Naive thymus-derived CD4-positive, alpha-beta T cell (primary cell): ENCODE measurements around the gene DIS3L2. TPM values are rescaled to one million over a fixed set of nuclear protein-coding genes. Genes with fewer than 3 reads are reported as not detected.
A peak's percentile ranks its signal among the peaks of the same experiment; 100 is the strongest.

ENCODE experiments used
- ATAC-seq: fragments of 150-1000 bp; cut with Tn5 transposase; 2 replicates; pipeline ENCODE4 v1.10.0; 2021; ENCODE audit warnings: mild to moderate bottlenecking, moderate library complexity
- CTCF ChIA-PET: fragments of 350-600 bp; sonication (Branson Sonifier 250); formaldehyde crosslinking; loops from one replicate; lab custom pipeline; 2021; ENCODE audit warnings: antibody characterized with exemption; lab: Charles Lee
- POLR2A ChIA-PET: fragments of 350-600 bp; sonication (Branson Sonifier 250); formaldehyde crosslinking; loops from one replicate; lab custom pipeline; 2021; ENCODE audit warnings: antibody characterized with exemption, inconsistent platforms; lab: Charles Lee
- DNase-seq, 9 donors: peaks; one replicate each; pipeline versions ENCODE4 v3.0.0 to v3.0.0-alpha.2; 2020 to 2022; ENCODE audit warnings: mixed read lengths in 1 of 9
- H3K27ac ChIP-seq: one replicate; pipeline ENCODE4 v1.7.0; 2013; ENCODE audit warnings: mild to moderate bottlenecking, low read depth, low read length, moderate library complexity
- H3K27me3 ChIP-seq, 2 donors: one replicate each; pipeline ENCODE4 v1.7.0; 2013; ENCODE audit warnings: low read length in 2 of 2, mild to moderate bottlenecking in 2 of 2, moderate library complexity in 2 of 2; ENCODE audit not compliant: control insufficient read depth in 2 of 2, insufficient read depth in 2 of 2
- H3K36me3 ChIP-seq, 3 experiments: 1 replicate in 2 of 3; 2 replicates in 1 of 3; pipeline ENCODE4 v1.7.0; 2013; ENCODE audit warnings: low read length in 3 of 3, mild to moderate bottlenecking in 3 of 3, moderate library complexity in 1 of 3; ENCODE audit not compliant: insufficient read depth in 3 of 3, control insufficient read depth in 2 of 3
- H3K4me1 ChIP-seq, 2 donors: one replicate each; pipeline ENCODE4 v1.7.0; 2013; ENCODE audit warnings: low read length in 2 of 2, mild to moderate bottlenecking in 2 of 2, moderate library complexity in 1 of 2; ENCODE audit not compliant: control insufficient read depth in 2 of 2, insufficient read depth in 2 of 2
- H3K4me3 ChIP-seq: 2 replicates; pipeline ENCODE4 v1.7.0; 2013; ENCODE audit warnings: mild to moderate bottlenecking, low read length
- H3K9me3 ChIP-seq, 3 experiments: 1 replicate in 2 of 3; 2 replicates in 1 of 3; pipeline ENCODE4 v1.7.0; 2013; ENCODE audit warnings: low read length in 3 of 3; ENCODE audit not compliant: control insufficient read depth in 2 of 3
- H3K27ac Mint-ChIP-seq, 9 donors: one replicate each; pipeline ENCODE4 v1.8.0; 2020 to 2022; ENCODE audit warnings: mixed read lengths in 9 of 9, mild to moderate bottlenecking in 8 of 9, moderate library complexity in 5 of 9, inconsistent platforms in 2 of 9
- H3K27me3 Mint-ChIP-seq, 5 donors: one replicate each; pipeline ENCODE4 v1.8.0; 2021 to 2022; ENCODE audit warnings: mixed read lengths in 5 of 5, mild to moderate bottlenecking in 1 of 5
- H3K36me3 Mint-ChIP-seq, 5 donors: one replicate each; pipeline ENCODE4 v1.8.0; 2020 to 2022; ENCODE audit warnings: mixed read lengths in 5 of 5, mild to moderate bottlenecking in 3 of 5, inconsistent platforms in 1 of 5
- H3K4me1 Mint-ChIP-seq, 7 donors: one replicate each; pipeline ENCODE4 v1.8.0; 2020 to 2022; ENCODE audit warnings: mixed read lengths in 7 of 7, mild to moderate bottlenecking in 3 of 7, inconsistent platforms in 1 of 7
- H3K4me3 Mint-ChIP-seq, 10 donors: one replicate each; pipeline ENCODE4 v1.8.0; 2020 to 2022; ENCODE audit warnings: mild to moderate bottlenecking in 10 of 10, mixed read lengths in 10 of 10, moderate library complexity in 6 of 10, inconsistent platforms in 2 of 10
- H3K9me3 Mint-ChIP-seq, 11 donors: one replicate each; pipeline ENCODE4 v1.8.0; 2020 to 2022; ENCODE audit warnings: mixed read lengths in 11 of 11, mild to moderate bottlenecking in 4 of 11, inconsistent platforms in 1 of 11, moderate library complexity in 1 of 11
- intact Hi-C, 2 donors: fragments of 100-400 bp; cut with micrococcal nuclease; formaldehyde crosslinking; loops; one replicate each; pipeline ENCODE4 v1.15.1; 2023
- polyA plus RNA-seq, 2 donors: library from polyadenylated mRNA; unstranded; fragments of 300-500 nt; fragmentation: Illumina TruSeq; gene quantifications; one replicate each; pipeline ENCODE4 v1.2.3, GENCODE V29; 2021
- total RNA-seq, 6 experiments: library from RNA in 5 of 6; stranded (reverse) in 5 of 6; gene quantifications; 1 replicate in 5 of 6; 2 replicates in 1 of 6; pipeline ENCODE4 v1.2.3 and lab custom pipeline; 2021 to 2026

The DIS3L2 gene
- total and polyA plus RNA-seq, 7 experiments from 2014 or later, result 17.9 to 78.4 (median 59.7) TPM

- POLR2A ChIA-PET, result no interaction called here
- CTCF ChIA-PET, result no interaction called here
- intact Hi-C loops, result loop anchor here in 1 of 2 donors (1.0 to 10.0 kb wide), 2 partner anchors 95 to 304 kb away; partner anchors contain the start of gene NPPC
Measured at GRCh38 chr2:232229911-232230310, 268.4 kb downstream of the DIS3L2 start.

GRCh38 chr2:232230560-232230959 is 269.0 kb downstream of the DIS3L2 start:
- peaks cover 12 to 39% (median 24%) of the 10 kb centered on the region in 7 donors for H3K4me1 Mint-ChIP-seq
- no peak overlapping the region for H3K4me3 ChIP-seq
- H3K27ac Mint-ChIP-seq, result peak overlapping the region in 1 of 9 donors; percentile 39
- peaks cover 0 to 34% (median 0%) of the 10 kb centered on the region in 5 donors for H3K36me3 Mint-ChIP-seq
- H3K27ac ChIP-seq, result no peak overlapping the region
- H3K4me3 Mint-ChIP-seq, result no peak overlapping the region
- H3K9me3 Mint-ChIP-seq, result no peaks in the 10 kb centered on the region
- ChIA-PET CTCF (no interaction called here), POLR2A (no interaction called here)
- intact Hi-C loops, result loop anchor here in 1 of 2 donors (1.0 to 10.0 kb wide), 2 partner anchors 94 to 304 kb away; partner anchors contain the start of gene NPPC
- H3K9me3 ChIP-seq, result no peaks in the 10 kb centered on the region
- ATAC-seq, result no peak
- no peaks in the 10 kb centered on the region for H3K27me3 ChIP-seq
- H3K36me3 ChIP-seq, result peaks cover 0 to 4% (median 0%) of the 10 kb centered on the region in 3 experiments
- no peak for DNase-seq
- no peaks in the 10 kb centered on the region for H3K27me3 Mint-ChIP-seq
- no peaks in the 10 kb centered on the region for H3K4me1 ChIP-seq

More at GRCh38 chr2:232229911-232230310, 268.4 kb downstream of the DIS3L2 start:
- H3K27me3 Mint-ChIP-seq, result no peaks in the 10 kb centered on the region
- no peaks in the 10 kb centered on the region for H3K9me3 Mint-ChIP-seq
- no peaks in the 10 kb centered on the region for H3K4me1 ChIP-seq
- H3K27ac Mint-ChIP-seq, result no peak overlapping the region
- no peaks in the 10 kb centered on the region for H3K9me3 ChIP-seq
- ATAC-seq (no peak), DNase-seq (no peak)
- H3K27me3 ChIP-seq, result no peaks in the 10 kb centered on the region
- no peak overlapping the region for H3K4me3 Mint-ChIP-seq
- H3K36me3 ChIP-seq, result peaks cover 0 to 4% (median 0%) of the 10 kb centered on the region in 3 experiments
- H3K4me1 Mint-ChIP-seq, result peaks cover 12 to 34% (median 21%) of the 10 kb centered on the region in 7 donors
- H3K36me3 Mint-ChIP-seq, result peaks cover 0 to 34% (median 0%) of the 10 kb centered on the region in 5 donors
- no peak overlapping the region for H3K4me3 ChIP-seq
- H3K27ac ChIP-seq, result no peak overlapping the region

- peak overlapping the region in 1 of 9 donors; percentile 84 for H3K27ac Mint-ChIP-seq
- H3K4me3 Mint-ChIP-seq, result no peak overlapping the region
- no peaks in the 10 kb centered on the region for H3K9me3 ChIP-seq
- no peak overlapping the region for H3K27ac ChIP-seq
- H3K36me3 Mint-ChIP-seq, result peaks cover 0 to 25% (median 0%) of the 10 kb centered on the region in 5 donors
- DNase-seq, result no peak
- no peaks in the 10 kb centered on the region for H3K27me3 Mint-ChIP-seq
- H3K4me3 ChIP-seq, result no peak overlapping the region
- no peak for ATAC-seq
- POLR2A ChIA-PET, result no interaction called here
- intact Hi-C loops, result loop anchor here in 1 of 2 donors (10.0 kb wide), 1 partner anchor 93 kb away; no protein-coding TSS in a partner anchor
- no peaks in the 10 kb centered on the region for H3K27me3 ChIP-seq
- no peaks in the 10 kb centered on the region for H3K4me1 ChIP-seq
- CTCF ChIA-PET, result no interaction called here
- H3K9me3 Mint-ChIP-seq, result no peaks in the 10 kb centered on the region
- H3K36me3 ChIP-seq, result peaks cover 0 to 4% (median 0%) of the 10 kb centered on the region in 3 experiments
- H3K4me1 Mint-ChIP-seq, result peaks cover 12 to 49% (median 34%) of the 10 kb centered on the region in 7 donors
Measured at GRCh38 chr2:232231554-232231953, 270.0 kb downstream of the DIS3L2 start.

- no peak overlapping the region for H3K4me3 ChIP-seq
- CTCF ChIA-PET, result no interaction called here
- peaks cover 0 to 28% (median 4%) of the 10 kb centered on the region in 5 donors for H3K36me3 Mint-ChIP-seq
- DNase-seq (no peak), ATAC-seq (no peak)
- intact Hi-C loops, result loop anchor here in 1 of 2 donors (10.0 kb wide), 1 partner anchor 92 kb away; no protein-coding TSS in a partner anchor
- peaks cover 0 to 4% (median 0%) of the 10 kb centered on the region in 3 experiments for H3K36me3 ChIP-seq
- no peak overlapping the region for H3K4me3 Mint-ChIP-seq
- H3K27me3 ChIP-seq, result no peaks in the 10 kb centered on the region
- no peaks in the 10 kb centered on the region for H3K9me3 ChIP-seq
- POLR2A ChIA-PET, result no interaction called here
- no peak overlapping the region for H3K27ac ChIP-seq
- H3K9me3 Mint-ChIP-seq, result no peaks in the 10 kb centered on the region
- H3K27me3 Mint-ChIP-seq, result no peaks in the 10 kb centered on the region
- H3K4me1 Mint-ChIP-seq, result peaks cover 21 to 60% (median 45%) of the 10 kb centered on the region in 7 donors
- no peak overlapping the region for H3K27ac Mint-ChIP-seq
- H3K4me1 ChIP-seq, result peaks cover 0 to 7% of the 10 kb centered on the region in 2 donors
Measured at GRCh38 chr2:232232915-232233314, 271.4 kb downstream of the DIS3L2 start.

GRCh38 chr2:232234922-232235615 is 273.6 kb downstream of the DIS3L2 start:
- H3K4me3 Mint-ChIP-seq, result no peak overlapping the region
- H3K4me1 ChIP-seq, result peaks cover 0 to 7% of the 10 kb centered on the region in 2 donors
- H3K27ac Mint-ChIP-seq, result peak overlapping the region in 2 of 9 donors; percentile 30 to 49
- no peak for DNase-seq
- peaks cover 5 to 40% (median 14%) of the 10 kb centered on the region in 5 donors for H3K36me3 Mint-ChIP-seq
- no peak overlapping the region for H3K27ac ChIP-seq
- ChIA-PET CTCF (interaction anchor here (1.0 kb wide), 1 partner anchor 91 kb away, joined by 3 read pairs; no protein-coding TSS in a partner anchor), POLR2A (no interaction called here)
- no peaks in the 10 kb centered on the region for H3K27me3 Mint-ChIP-seq
- H3K27me3 ChIP-seq, result no peaks in the 10 kb centered on the region
- intact Hi-C loops, result loop anchor here in 1 of 2 donors (10.0 kb wide), 1 partner anchor 90 kb away; no protein-coding TSS in a partner anchor
- no peak for ATAC-seq
- H3K4me3 ChIP-seq, result no peak overlapping the region
- H3K36me3 ChIP-seq, result peaks cover 0 to 8% (median 0%) of the 10 kb centered on the region in 3 experiments
- H3K9me3 Mint-ChIP-seq, result no peaks in the 10 kb centered on the region
- no peaks in the 10 kb centered on the region for H3K9me3 ChIP-seq
- peaks cover 21 to 67% (median 54%) of the 10 kb centered on the region in 7 donors for H3K4me1 Mint-ChIP-seq

- peaks cover 18 to 64% (median 50%) of the 10 kb centered on the region in 7 donors for H3K4me1 Mint-ChIP-seq
- H3K4me3 ChIP-seq, result no peak overlapping the region
Measured at GRCh38 chr2:232235716-232236115, 274.2 kb downstream of the DIS3L2 start.

More at GRCh38 chr2:232235716-232236115, 274.2 kb downstream of the DIS3L2 start:
- H3K27me3 ChIP-seq, result no peaks in the 10 kb centered on the region
- Mint-ChIP-seq H3K27me3 (no peaks in the 10 kb centered on the region), H3K36me3 (peaks cover 7 to 42% (median 14%) of the 10 kb centered on the region in 5 donors), H3K4me3 (no peak overlapping the region), H3K27ac (peak overlapping the region in 1 of 9 donors; percentile 15), H3K9me3 (no peaks in the 10 kb centered on the region)
- DNase-seq (no peak), ATAC-seq (no peak)
- ChIA-PET POLR2A (no interaction called here), CTCF (no interaction called here)
- H3K9me3 ChIP-seq, result no peaks in the 10 kb centered on the region
- intact Hi-C loops, result loop anchor here in 1 of 2 donors (10.0 kb wide), 1 partner anchor 89 kb away; no protein-coding TSS in a partner anchor
- peaks cover 0 to 11% (median 0%) of the 10 kb centered on the region in 3 experiments for H3K36me3 ChIP-seq
- no peak overlapping the region for H3K27ac ChIP-seq
- H3K4me1 ChIP-seq, result peaks cover 0 to 7% of the 10 kb centered on the region in 2 donors
